IMR-90 (cell line): ENCODE measurements around the gene SLC48A1. TPM values are rescaled to one million over a fixed set of nuclear protein-coding genes. Genes with fewer than 3 reads are reported as not detected.

ENCODE experiments used
- ATAC-seq: fragments of 200-7000 bp; cut with Tn5 transposase; 2 replicates; pipeline ENCODE4 v1.9.1; 2020; ENCODE audit warnings: low read depth, mild to moderate bottlenecking, moderate library complexity
- BruUV-seq: library from RNA; stranded (reverse); fragments of 400-500 nt; replicated peaks from 2 replicates; lab custom pipeline; 2021; lab: Mats Ljungman, UMichigan
- CTCF ChIA-PET: fragments of 300-600 bp; formaldehyde crosslinking; extraction: SDS; loops from one replicate; lab custom pipeline; 2021; ENCODE audit warnings: antibody characterized with exemption; lab: Yijun Ruan, JAX
- POLR2A ChIA-PET: fragments of 300-600 bp; sonication (Branson Sonifier 250); formaldehyde crosslinking; loops from one replicate; lab custom pipeline; 2022; ENCODE audit warnings: antibody characterized with exemption; ENCODE audit not compliant: unreplicated experiment; lab: Charles Lee
- DNase-seq: peaks from one replicate; pipeline ENCODE4 v3.0.0; 2013
- H2AFZ ChIP-seq: replicated peaks from 2 replicates; pipeline ENCODE3; 2013; ENCODE audit warnings: low read length, mild to moderate bottlenecking; ENCODE audit not compliant: poor library complexity
- H2AK5ac ChIP-seq: 2 replicates; pipeline ENCODE4 v1.6.1; 2013; ENCODE audit warnings: low read depth, low read length, inconsistent platforms
- H2AK9ac ChIP-seq: replicated peaks from 2 replicates; pipeline ENCODE3; 2013; ENCODE audit warnings: mild to moderate bottlenecking, low read depth, low read length, moderate library complexity; ENCODE audit not compliant: poor library complexity
- H2BK120ac ChIP-seq: 2 replicates; pipeline ENCODE4 v1.6.1; 2013; ENCODE audit warnings: low read depth, low read length, inconsistent platforms
- H2BK15ac ChIP-seq: 3 replicates; pipeline ENCODE4 v1.6.1; 2013; ENCODE audit warnings: low read depth, low read length, inconsistent platforms
- H2BK20ac ChIP-seq: 2 replicates; pipeline ENCODE4 v1.6.1; 2013; ENCODE audit warnings: low read depth, mild to moderate bottlenecking, inconsistent platforms, low read length, moderate library complexity
- H2BK5ac ChIP-seq: 2 replicates; pipeline ENCODE4 v1.6.1; 2013; ENCODE audit warnings: mild to moderate bottlenecking, low read depth, low read length, inconsistent platforms; ENCODE audit not compliant: poor library complexity, severe bottlenecking
- H3K14ac ChIP-seq: replicated peaks from 2 replicates; pipeline ENCODE4 v1.6.1; 2013; ENCODE audit warnings: low read depth, low read length, inconsistent platforms
- H3K18ac ChIP-seq: 2 replicates; pipeline ENCODE4 v1.6.1; 2013; ENCODE audit warnings: low read depth, low read length, control low read depth
- H3K23ac ChIP-seq: 2 replicates; pipeline ENCODE4 v1.6.1; 2013; ENCODE audit warnings: low read depth, low read length, inconsistent platforms
- H3K27ac ChIP-seq: 2 replicates; pipeline ENCODE4 v1.5.1; 2013; ENCODE audit warnings: mild to moderate bottlenecking, control low read depth, low read length; ENCODE audit not compliant: insufficient read depth
- H3K27me3 ChIP-seq: 2 replicates; pipeline ENCODE4 v1.6.1; 2013; ENCODE audit warnings: low read length; ENCODE audit not compliant: control insufficient read depth, insufficient read depth
- H3K36me3 ChIP-seq: 2 replicates; pipeline ENCODE4 v1.6.1; 2013; ENCODE audit warnings: low read length, mixed read lengths; ENCODE audit not compliant: control insufficient read depth, insufficient read depth
- H3K4ac ChIP-seq: 2 replicates; pipeline ENCODE4 v1.6.1; 2013; ENCODE audit warnings: low read depth, low read length, inconsistent platforms
- H3K4me1 ChIP-seq: 2 replicates; pipeline ENCODE4 v1.6.1; 2013; ENCODE audit warnings: low read length, mixed read lengths; ENCODE audit not compliant: control insufficient read depth, insufficient read depth
- H3K4me2 ChIP-seq: 2 replicates; pipeline ENCODE4 v1.6.1; 2013; ENCODE audit warnings: low read depth, mild to moderate bottlenecking, control low read depth, low read length, moderate library complexity
- H3K4me3 ChIP-seq: 2 replicates; pipeline ENCODE4 v1.5.1; 2013; ENCODE audit warnings: low read depth, mild to moderate bottlenecking, control low read depth, low read length, moderate library complexity; ENCODE audit not compliant: insufficient read depth
- H3K56ac ChIP-seq: 2 replicates; pipeline ENCODE4 v1.6.1; 2013; ENCODE audit warnings: low read length, inconsistent platforms; ENCODE audit not compliant: insufficient read depth; ENCODE audit errors: extremely low read depth
- H3K79me1 ChIP-seq, 2 experiments: 2 replicates each; pipeline ENCODE4 v1.6.1; 2013; ENCODE audit warnings: low read length in 2 of 2, inconsistent platforms in 1 of 2, low read depth in 1 of 2
- H3K9ac ChIP-seq: 2 replicates; pipeline ENCODE4 v1.6.1; 2013; ENCODE audit warnings: low read depth, low read length, control low read depth
- H3K9me1 ChIP-seq: 2 replicates; pipeline ENCODE4 v1.6.1; 2013; ENCODE audit warnings: low read length, inconsistent platforms; ENCODE audit not compliant: insufficient read depth
- H3K9me3 ChIP-seq: 2 replicates; pipeline ENCODE4 v1.6.1; 2013; ENCODE audit warnings: low read length; ENCODE audit not compliant: control insufficient read depth, insufficient read depth
- H4K20me1 ChIP-seq: 2 replicates; pipeline ENCODE4 v1.6.1; 2013; ENCODE audit warnings: low read length, inconsistent platforms; ENCODE audit not compliant: insufficient read depth
- H4K5ac ChIP-seq: 2 replicates; pipeline ENCODE4 v1.6.1; 2013; ENCODE audit warnings: mild to moderate bottlenecking, low read depth, low read length, control low read depth
- H4K8ac ChIP-seq, 2 experiments: 2 replicates each; pipeline ENCODE4 v1.6.1; 2013; ENCODE audit warnings: low read depth in 2 of 2, low read length in 2 of 2, control low read depth in 1 of 2, inconsistent platforms in 1 of 2
- H4K91ac ChIP-seq: 2 replicates; pipeline ENCODE4 v1.6.1; 2013; ENCODE audit warnings: low read depth, low read length, inconsistent platforms; ENCODE audit not compliant: insufficient read depth
- POLR2A ChIP-seq: IDR thresholded peaks from 2 replicates; pipeline ENCODE4 v1.6.1; 2012; ENCODE audit warnings: mild to moderate bottlenecking, low read depth, low read length
- RAD21 ChIP-seq: IDR thresholded peaks from 2 replicates; pipeline ENCODE4 v1.6.1; 2012; ENCODE audit warnings: low read length, improper control_type of control experiment
- SMC3 ChIP-seq: fragments of 150-350 bp; IDR thresholded peaks from 2 replicates; pipeline ENCODE4 v1.6.1; 2016; ENCODE audit warnings: low read depth, mild to moderate bottlenecking, antibody characterized with exemption, low read length, moderate library complexity
- WGBS, 2 experiments: methylation state at CpG; one replicate each; pipeline versions ENCODE4 v1.1.5 to v1.1.7; 2013; ENCODE audit warnings: missing lambda C conversion rate in 2 of 2; ENCODE audit not compliant: insufficient read length in 1 of 2; ENCODE audit errors: extremely low coverage in 2 of 2; 5-methylcytosine and 5-hydroxymethylcytosine counted together
- dilution Hi-C: fragments of 300-500 bp; cut with HindIII; formaldehyde crosslinking; loops from one replicate; pipeline ENCODE4 v1.14.3; 2018; ENCODE audit warnings: low sequenced_read_pairs; ENCODE audit not compliant: unreplicated experiment
- in situ Hi-C: fragments of 300-500 bp; cut with MboI; formaldehyde crosslinking; loops from 3 replicates; pipeline ENCODE4 v1.14.3; 2019; ENCODE audit warnings: low sequenced_read_pairs, inconsistent platforms, mixed read lengths
- intact Hi-C: fragments of 100-400 bp; cut with micrococcal nuclease; formaldehyde crosslinking; loops from 2 replicates; pipeline ENCODE4 v1.10.0; 2022
- polyA plus RNA-seq, 3 experiments: library from polyadenylated mRNA; depleted of rRNA; stranded (reverse); fragments of >200 nt; gene quantifications; 2 replicates each; pipeline ENCODE4 v1.2.3, GENCODE V29; 2012; ENCODE audit warnings: low replicate concordance in 1 of 3
- total RNA-seq: library from RNA; depleted of rRNA; stranded (reverse); fragments of >200 nt; gene quantifications from 2 replicates; pipeline ENCODE4 v1.2.3, GENCODE V29; 2012
- TF ChIP-seq, protein P1 (sequence below): conservative IDR thresholded peaks from 2 replicates; pipeline ENCODE4 v1.5.1; 2012; ENCODE audit warnings: mild to moderate bottlenecking, low read depth, low read length, improper control_type of control experiment

The SLC48A1 gene
- total and polyA plus RNA-seq, 2 of the 4 experiments (the other 2 are of a cell fraction) = 4.8 to 5.9 TPM

DNA sequence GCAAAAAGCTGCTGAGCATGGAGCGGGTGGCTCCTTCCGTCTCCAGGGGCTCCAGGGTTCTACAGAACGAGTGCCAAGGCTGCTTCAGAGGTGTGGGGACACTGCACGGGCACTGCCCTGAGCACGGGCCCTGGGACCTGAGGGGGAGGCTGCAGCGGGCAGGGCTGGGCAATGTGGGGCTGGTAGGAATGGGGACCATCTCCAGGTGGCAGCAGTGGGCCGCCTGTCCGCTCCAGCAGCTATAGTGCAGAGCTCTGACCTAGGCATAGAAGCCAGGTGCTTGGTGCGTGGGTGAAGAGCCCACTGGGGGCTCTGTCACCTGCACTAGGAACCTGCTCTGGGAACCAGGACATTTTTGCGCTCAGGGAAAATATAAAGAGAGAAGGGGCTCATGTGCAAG, 24.4 kb downstream of the SLC48A1 start:
- H3K4me1 ChIP-seq = peaks cover 14% of the 10 kb centered on the region; the same call in 1 of the 2 replicates
- H2BK15ac ChIP-seq = no peak overlapping the region
- H3K79me1 ChIP-seq = peaks cover 19 to 54% of the 10 kb centered on the region in 2 experiments
- no peak overlapping the region for H3K56ac ChIP-seq
- intact Hi-C loops = loop anchor here (1.0 kb wide), 1 partner anchor 40 kb away; no protein-coding TSS in a partner anchor
- TF ChIP-seq SMC3 = peak; percentile 50
- TF ChIP-seq RAD21 = peak; percentile 55
- no peak for TF ChIP-seq POLR2A
- TF ChIP-seq, protein P1, sequence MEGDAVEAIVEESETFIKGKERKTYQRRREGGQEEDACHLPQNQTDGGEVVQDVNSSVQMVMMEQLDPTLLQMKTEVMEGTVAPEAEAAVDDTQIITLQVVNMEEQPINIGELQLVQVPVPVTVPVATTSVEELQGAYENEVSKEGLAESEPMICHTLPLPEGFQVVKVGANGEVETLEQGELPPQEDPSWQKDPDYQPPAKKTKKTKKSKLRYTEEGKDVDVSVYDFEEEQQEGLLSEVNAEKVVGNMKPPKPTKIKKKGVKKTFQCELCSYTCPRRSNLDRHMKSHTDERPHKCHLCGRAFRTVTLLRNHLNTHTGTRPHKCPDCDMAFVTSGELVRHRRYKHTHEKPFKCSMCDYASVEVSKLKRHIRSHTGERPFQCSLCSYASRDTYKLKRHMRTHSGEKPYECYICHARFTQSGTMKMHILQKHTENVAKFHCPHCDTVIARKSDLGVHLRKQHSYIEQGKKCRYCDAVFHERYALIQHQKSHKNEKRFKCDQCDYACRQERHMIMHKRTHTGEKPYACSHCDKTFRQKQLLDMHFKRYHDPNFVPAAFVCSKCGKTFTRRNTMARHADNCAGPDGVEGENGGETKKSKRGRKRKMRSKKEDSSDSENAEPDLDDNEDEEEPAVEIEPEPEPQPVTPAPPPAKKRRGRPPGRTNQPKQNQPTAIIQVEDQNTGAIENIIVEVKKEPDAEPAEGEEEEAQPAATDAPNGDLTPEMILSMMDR = peak; percentile 34
- no peaks in the 10 kb centered on the region for H3K9me3 ChIP-seq
- peaks cover 54% of the 10 kb centered on the region for H4K20me1 ChIP-seq
- H3K9me1 ChIP-seq = peaks cover 9% of the 10 kb centered on the region; the same call in 1 of the 2 replicates
- H3K18ac ChIP-seq = no peak overlapping the region
- H3K27me3 ChIP-seq = no peaks in the 10 kb centered on the region
- H3K4ac ChIP-seq = no peak overlapping the region
- H3K14ac ChIP-seq = no peak overlapping the region
- dilution Hi-C loops = no loop called here
- no peak overlapping the region for H2BK20ac ChIP-seq
- no peak overlapping the region for H2BK5ac ChIP-seq
- no peak overlapping the region for H3K9ac ChIP-seq
- H4K8ac ChIP-seq = no peak overlapping the region
- ATAC-seq (peak; percentile 48; the same call in 1 of the 2 replicates), DNase-seq (no peak)
- H2AK5ac ChIP-seq = no peak overlapping the region
- no peak overlapping the region for H2AFZ ChIP-seq
- no peak overlapping the region for H3K23ac ChIP-seq
- peaks cover 55% of the 10 kb centered on the region for H3K36me3 ChIP-seq
- H3K4me3 ChIP-seq = no peak overlapping the region
- H2AK9ac ChIP-seq = no peak overlapping the region
- H4K5ac ChIP-seq = no peak overlapping the region
- no TSS peak for BruUV-seq
- CTCF ChIA-PET = interaction anchor here (1.0 kb wide), 1 partner anchor 40 kb away, joined by 3 read pairs; no protein-coding TSS in a partner anchor
- H3K27ac ChIP-seq = no peak overlapping the region
- POLR2A ChIA-PET = no interaction called here
- H2BK120ac ChIP-seq = no peak overlapping the region
- 84% methylated on average over 6 of the region's 10 CpGs; no CpG with 5 or more reads in 1 of the 2 experiments for WGBS, 2 experiments
- no peak overlapping the region for H4K91ac ChIP-seq
- H3K4me2 ChIP-seq = no peak overlapping the region
- in situ Hi-C loops = no loop called here
